K562 (cell line): ENCODE results near the gene UVRAG. TPM values are rescaled to one million over a fixed set of nuclear protein-coding genes. Genes with fewer than 3 reads are reported as not detected.

Experiments
- CBX3 ChIP-seq, 2 experiments: IDR thresholded peaks; 1 replicate in 1 of 2; 2 replicates in 1 of 2; pipeline ENCODE4 v1.6.1; 2012; ENCODE audit warnings: inconsistent platforms in 2 of 2, low read length in 2 of 2, borderline replicate concordance in 1 of 2, control low read depth in 1 of 2
- CC2D1A ChIP-seq: fragments of 450-650 bp; IDR thresholded peaks from 2 replicates; pipeline ENCODE4 v1.6.1; 2017; ENCODE audit warnings: mild to moderate bottlenecking
- CXXC5 ChIP-seq: fragments of 250-450 bp; sonication (Bioruptor Pico); IDR thresholded peaks from 2 replicates; pipeline ENCODE4 v1.8.0; 2022; ENCODE audit warnings: inconsistent platforms, mild to moderate bottlenecking, moderate library complexity
- EGR1 ChIP-seq: fragments of 450-650 bp; conservative IDR thresholded peaks from 2 replicates; pipeline ENCODE4 v1.6.1; 2017; ENCODE audit warnings: mild to moderate bottlenecking
- ETV6 ChIP-seq, 3 experiments: fragments of 150-350 bp in 1 of 3; sonication (generic) in 1 of 3; formaldehyde crosslinking in 1 of 3; IDR thresholded peaks; 2 replicates each; pipeline versions ENCODE4 v1.6.1 to v1.8.0; 2014 to 2022; ENCODE audit warnings: borderline replicate concordance in 2 of 3, low read depth in 2 of 3, antibody characterized with exemption in 1 of 3, low read length in 1 of 3, mild to moderate bottlenecking in 1 of 3, missing genetic modification reagents in 1 of 3
- FOSL1 ChIP-seq: fragments of 200-800 bp; sonication (Bioruptor generic); conservative IDR thresholded peaks from 2 replicates; pipeline ENCODE4 v1.6.1; 2016; ENCODE audit warnings: missing genetic modification characterization, missing compliant biosample characterization
- FOXA3 ChIP-seq, 2 experiments: fragments of 450-650 bp in 1 of 2; sonication (generic) in 1 of 2; formaldehyde crosslinking; IDR thresholded peaks in 1 of 2; conservative IDR thresholded peaks in 1 of 2; 2 replicates each; pipeline versions ENCODE4 v1.4.0 to v1.8.0; 2020 to 2022; ENCODE audit warnings: mild to moderate bottlenecking in 2 of 2, missing genetic modification reagents in 1 of 2
- FOXM1 ChIP-seq, 2 experiments: fragments of 450-650 bp in 1 of 2; sonication (generic) in 1 of 2; formaldehyde crosslinking in 1 of 2; IDR thresholded peaks; 2 replicates each; pipeline versions ENCODE4 v1.6.1 to v1.9.0; 2017 to 2022; ENCODE audit warnings: low read depth in 2 of 2, mild to moderate bottlenecking in 2 of 2, missing genetic modification reagents in 1 of 2, moderate library complexity in 1 of 2
- KDM1A ChIP-seq, 2 experiments: fragments of 450-650 bp; IDR thresholded peaks; 2 replicates each; pipeline ENCODE4 v1.6.1; 2016; ENCODE audit warnings: mild to moderate bottlenecking in 2 of 2
- POLR3G ChIP-seq: IDR thresholded peaks from 2 replicates; pipeline ENCODE4 v1.6.1; 2011; ENCODE audit not compliant: insufficient read length, insufficient replicate concordance; ENCODE audit errors: extremely low read depth
- RAD21 ChIP-seq, 2 experiments: fragments of 250-450 bp in 1 of 2; fragments of 450-650 bp in 1 of 2; sonication (Bioruptor Pico) in 1 of 2; formaldehyde crosslinking in 1 of 2; IDR thresholded peaks in 1 of 2; conservative IDR thresholded peaks in 1 of 2; 2 replicates each; pipeline versions ENCODE4 v1.4.0 to v1.8.0; 2020 to 2022; ENCODE audit warnings: mild to moderate bottlenecking in 2 of 2, moderate library complexity in 1 of 2
- TCFL5 ChIP-seq: fragments of 250-450 bp; sonication (Bioruptor Pico); conservative IDR thresholded peaks from 2 replicates; pipeline ENCODE4 v1.6.1; 2021; ENCODE audit warnings: mild to moderate bottlenecking, moderate library complexity, matching md5 sums
- ZNF175 ChIP-seq: fragments of 200-800 bp; sonication (Bioruptor generic); IDR thresholded peaks from 2 replicates; pipeline ENCODE4 v1.6.1; 2016; ENCODE audit warnings: low read depth, mild to moderate bottlenecking, missing genetic modification characterization, missing compliant biosample characterization
- ZNF253 ChIP-seq: fragments of 250-450 bp; sonication (Bioruptor Pico); conservative IDR thresholded peaks from 2 replicates; pipeline ENCODE4 v1.6.1; 2021; ENCODE audit warnings: mild to moderate bottlenecking
- ZNF274 ChIP-seq: IDR thresholded peaks from 2 replicates; pipeline ENCODE4 v1.6.1; 2011; ENCODE audit warnings: low read depth, mild to moderate bottlenecking, low read length, moderate library complexity, borderline replicate concordance
- ZNF57 ChIP-seq: fragments of 450-650 bp; formaldehyde crosslinking; IDR thresholded peaks from 2 replicates; pipeline ENCODE4 v1.4.0; 2020; ENCODE audit warnings: mild to moderate bottlenecking, moderate library complexity
- ZNF79 ChIP-seq: fragments of 250-450 bp; sonication (Bioruptor Pico); IDR thresholded peaks from 2 replicates; pipeline ENCODE4 v1.4.0; 2020; ENCODE audit warnings: low read depth, mild to moderate bottlenecking, moderate library complexity
- polyA plus RNA-seq, 8 experiments: library from polyadenylated mRNA; depleted of rRNA in 4 of 8; stranded (reverse) in 5 of 8; unstranded in 3 of 8; fragments of >200 nt; fragmentation: Nextera tagmentation in 2 of 8; fragmentation: Illumina TruSeq in 1 of 8; extraction: Ambion mirVana in 2 of 8; extraction: Trizol in 1 of 8; gene quantifications; 2 replicates each; pipeline versions ENCODE4 v1.2.1 to v1.2.3, GENCODE V29; 2011 to 2014; ENCODE audit warnings: inconsistent platforms in 1 of 8, missing spikeins in 1 of 8
- total RNA-seq, 7 experiments: library from RNA; depleted of rRNA in 6 of 7; stranded (reverse); fragments of >200 nt in 6 of 7; fragmentation: Illumina TruSeq in 2 of 7; extraction: Trizol in 2 of 7; gene quantifications; 2 replicates each; pipeline versions ENCODE4 v1.2.1 to v1.2.3, GENCODE V29; 2011 to 2021; ENCODE audit warnings: low replicate concordance in 1 of 7
- TF ChIP-seq, protein P1 (sequence below): IDR thresholded peaks from 3 replicates; pipeline ENCODE4 v1.6.1; 2011; ENCODE audit warnings: borderline replicate concordance, mild to moderate bottlenecking, moderate library complexity; ENCODE audit not compliant: insufficient read length; ENCODE audit errors: extremely low read depth
- TF ChIP-seq, protein P2 (sequence below): fragments of 450-650 bp; IDR thresholded peaks from 2 replicates; pipeline ENCODE4 v1.7.0; 2016; ENCODE audit warnings: borderline replicate concordance
- TF ChIP-seq, protein P3 (sequence below): fragments of 450-650 bp; formaldehyde crosslinking; IDR thresholded peaks from 2 replicates; pipeline ENCODE4 v1.4.0; 2020; ENCODE audit warnings: mild to moderate bottlenecking, moderate library complexity

Gene UVRAG
- total and polyA plus RNA-seq, 9 of the 15 experiments (the other 6 are each of a cell fraction or from before 2014, with no cell fraction given) = 3.1 to 17.8 (median 12.4) TPM

DNA sequence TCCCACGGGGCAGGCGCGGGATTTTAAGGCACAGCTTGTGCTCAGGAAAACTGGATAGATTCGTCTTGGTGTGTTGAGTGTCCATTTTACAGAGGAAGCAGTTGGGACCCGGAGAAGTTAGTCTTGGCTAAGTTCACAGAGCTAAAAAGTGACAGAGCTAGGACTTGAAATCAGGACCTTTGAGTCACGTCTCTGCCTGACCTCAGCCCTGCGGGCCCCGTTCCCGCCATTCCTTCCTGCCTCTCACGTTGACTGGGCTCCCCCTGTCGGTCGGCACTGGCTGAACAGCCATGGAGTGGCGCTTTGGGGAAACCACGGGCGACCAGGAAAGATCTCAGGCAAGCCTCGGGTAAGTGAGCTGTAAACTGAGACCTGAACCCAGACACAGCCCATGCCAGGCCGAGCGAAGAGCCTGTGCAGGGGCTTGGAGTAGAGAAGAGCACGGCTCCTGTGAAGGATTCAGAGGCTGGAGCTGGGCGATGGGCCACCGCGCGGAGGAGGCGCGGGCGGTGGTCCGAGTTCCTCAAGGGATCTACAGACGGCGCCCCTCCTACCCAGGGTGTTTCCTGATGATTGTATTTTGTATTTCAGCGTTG lies 337.2 kb downstream of the UVRAG start (continued):
- peak; percentile 71; the same call in 1 of the 2 replicates for TF ChIP-seq CC2D1A
- TF ChIP-seq TCFL5 = no peak
- TF ChIP-seq POLR3G = no peak
- TF ChIP-seq, protein P1, sequence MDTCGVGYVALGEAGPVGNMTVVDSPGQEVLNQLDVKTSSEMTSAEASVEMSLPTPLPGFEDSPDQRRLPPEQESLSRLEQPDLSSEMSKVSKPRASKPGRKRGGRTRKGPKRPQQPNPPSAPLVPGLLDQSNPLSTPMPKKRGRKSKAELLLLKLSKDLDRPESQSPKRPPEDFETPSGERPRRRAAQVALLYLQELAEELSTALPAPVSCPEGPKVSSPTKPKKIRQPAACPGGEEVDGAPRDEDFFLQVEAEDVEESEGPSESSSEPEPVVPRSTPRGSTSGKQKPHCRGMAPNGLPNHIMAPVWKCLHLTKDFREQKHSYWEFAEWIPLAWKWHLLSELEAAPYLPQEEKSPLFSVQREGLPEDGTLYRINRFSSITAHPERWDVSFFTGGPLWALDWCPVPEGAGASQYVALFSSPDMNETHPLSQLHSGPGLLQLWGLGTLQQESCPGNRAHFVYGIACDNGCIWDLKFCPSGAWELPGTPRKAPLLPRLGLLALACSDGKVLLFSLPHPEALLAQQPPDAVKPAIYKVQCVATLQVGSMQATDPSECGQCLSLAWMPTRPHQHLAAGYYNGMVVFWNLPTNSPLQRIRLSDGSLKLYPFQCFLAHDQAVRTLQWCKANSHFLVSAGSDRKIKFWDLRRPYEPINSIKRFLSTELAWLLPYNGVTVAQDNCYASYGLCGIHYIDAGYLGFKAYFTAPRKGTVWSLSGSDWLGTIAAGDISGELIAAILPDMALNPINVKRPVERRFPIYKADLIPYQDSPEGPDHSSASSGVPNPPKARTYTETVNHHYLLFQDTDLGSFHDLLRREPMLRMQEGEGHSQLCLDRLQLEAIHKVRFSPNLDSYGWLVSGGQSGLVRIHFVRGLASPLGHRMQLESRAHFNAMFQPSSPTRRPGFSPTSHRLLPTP = peak; percentile 20
- no peak for TF ChIP-seq ZNF57
- TF ChIP-seq CBX3 (IDR thresholded peaks at IDR 0.05; ENCODE audit: borderline replicate concordance in 1 of 2, low read length in 2 of 2) = 0 out of 3 replicates have a peak, but pooled peaks of 1 of the 2 experiments have one; percentile 66
- TF ChIP-seq, protein P2, sequence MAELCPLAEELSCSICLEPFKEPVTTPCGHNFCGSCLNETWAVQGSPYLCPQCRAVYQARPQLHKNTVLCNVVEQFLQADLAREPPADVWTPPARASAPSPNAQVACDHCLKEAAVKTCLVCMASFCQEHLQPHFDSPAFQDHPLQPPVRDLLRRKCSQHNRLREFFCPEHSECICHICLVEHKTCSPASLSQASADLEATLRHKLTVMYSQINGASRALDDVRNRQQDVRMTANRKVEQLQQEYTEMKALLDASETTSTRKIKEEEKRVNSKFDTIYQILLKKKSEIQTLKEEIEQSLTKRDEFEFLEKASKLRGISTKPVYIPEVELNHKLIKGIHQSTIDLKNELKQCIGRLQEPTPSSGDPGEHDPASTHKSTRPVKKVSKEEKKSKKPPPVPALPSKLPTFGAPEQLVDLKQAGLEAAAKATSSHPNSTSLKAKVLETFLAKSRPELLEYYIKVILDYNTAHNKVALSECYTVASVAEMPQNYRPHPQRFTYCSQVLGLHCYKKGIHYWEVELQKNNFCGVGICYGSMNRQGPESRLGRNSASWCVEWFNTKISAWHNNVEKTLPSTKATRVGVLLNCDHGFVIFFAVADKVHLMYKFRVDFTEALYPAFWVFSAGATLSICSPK = no peak
- peak in 1 of 2 experiments; percentile 19; a peak in 1 of 4 replicates for TF ChIP-seq FOXA3 (CRISPR knock-in tag; conservative IDR thresholded peaks at IDR 0.05 in 1 of 2, IDR thresholded peaks at IDR 0.05 in 1 of 2)
- TF ChIP-seq ETV6 (IDR thresholded peaks at IDR 0.05; ENCODE audit: borderline replicate concordance in 1 of 2, low read depth in 2 of 2, low read length in 1 of 2) = no peak
- no peak for TF ChIP-seq ETV6 (CRISPR knock-in tag; IDR thresholded peaks at IDR 0.05; ENCODE audit: borderline replicate concordance)
- no peak for TF ChIP-seq ZNF253
- no peak for TF ChIP-seq FOXM1 (IDR thresholded peaks at IDR 0.05; ENCODE audit: low read depth)
- TF ChIP-seq FOXM1 (CRISPR knock-in tag; IDR thresholded peaks at IDR 0.05; ENCODE audit: low read depth) = 0 out of 2 replicates have a peak, but pooled peaks have one; percentile 86
- no peak for TF ChIP-seq ZNF274
- 0 out of 2 replicates have a peak, but pooled peaks have one; percentile 21 for TF ChIP-seq FOSL1 (tag)
- no peak for TF ChIP-seq ZNF79
- TF ChIP-seq RAD21 (CRISPR knock-in tag; conservative IDR thresholded peaks at IDR 0.05 in 1 of 2, IDR thresholded peaks at IDR 0.05 in 1 of 2) = peak; percentile 94 to 97
- 0 out of 2 replicates have a peak, but pooled peaks have one; percentile 44 for TF ChIP-seq EGR1
- TF ChIP-seq ZNF175 (CRISPR knock-in tag) = no peak
- TF ChIP-seq, protein P3, sequence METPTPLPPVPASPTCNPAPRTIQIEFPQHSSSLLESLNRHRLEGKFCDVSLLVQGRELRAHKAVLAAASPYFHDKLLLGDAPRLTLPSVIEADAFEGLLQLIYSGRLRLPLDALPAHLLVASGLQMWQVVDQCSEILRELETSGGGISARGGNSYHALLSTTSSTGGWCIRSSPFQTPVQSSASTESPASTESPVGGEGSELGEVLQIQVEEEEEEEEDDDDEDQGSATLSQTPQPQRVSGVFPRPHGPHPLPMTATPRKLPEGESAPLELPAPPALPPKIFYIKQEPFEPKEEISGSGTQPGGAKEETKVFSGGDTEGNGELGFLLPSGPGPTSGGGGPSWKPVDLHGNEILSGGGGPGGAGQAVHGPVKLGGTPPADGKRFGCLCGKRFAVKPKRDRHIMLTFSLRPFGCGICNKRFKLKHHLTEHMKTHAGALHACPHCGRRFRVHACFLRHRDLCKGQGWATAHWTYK (CRISPR knock-in tag) = 0 out of 2 replicates have a peak, but pooled peaks have one; percentile 19
- peak; percentile 69 for TF ChIP-seq CXXC5 (CRISPR knock-in tag)
- peak; percentile 53 to 65; a peak in 2 of 4 replicates for TF ChIP-seq KDM1A (IDR thresholded peaks at IDR 0.05)
